ENCODE measurements around the gene NTN1. TPM values are rescaled to one million over a fixed set of nuclear protein-coding genes. Genes with fewer than 3 reads are reported as not detected.

The NTN1 gene
- total and polyA plus RNA-seq, 7 donors, result 0.38 to 2.1 (median 0.85) TPM

GRCh38 chr17:9232591-9233270 lies 211.4 kb downstream of the NTN1 start:
- TF ChIP-seq, protein P1, sequence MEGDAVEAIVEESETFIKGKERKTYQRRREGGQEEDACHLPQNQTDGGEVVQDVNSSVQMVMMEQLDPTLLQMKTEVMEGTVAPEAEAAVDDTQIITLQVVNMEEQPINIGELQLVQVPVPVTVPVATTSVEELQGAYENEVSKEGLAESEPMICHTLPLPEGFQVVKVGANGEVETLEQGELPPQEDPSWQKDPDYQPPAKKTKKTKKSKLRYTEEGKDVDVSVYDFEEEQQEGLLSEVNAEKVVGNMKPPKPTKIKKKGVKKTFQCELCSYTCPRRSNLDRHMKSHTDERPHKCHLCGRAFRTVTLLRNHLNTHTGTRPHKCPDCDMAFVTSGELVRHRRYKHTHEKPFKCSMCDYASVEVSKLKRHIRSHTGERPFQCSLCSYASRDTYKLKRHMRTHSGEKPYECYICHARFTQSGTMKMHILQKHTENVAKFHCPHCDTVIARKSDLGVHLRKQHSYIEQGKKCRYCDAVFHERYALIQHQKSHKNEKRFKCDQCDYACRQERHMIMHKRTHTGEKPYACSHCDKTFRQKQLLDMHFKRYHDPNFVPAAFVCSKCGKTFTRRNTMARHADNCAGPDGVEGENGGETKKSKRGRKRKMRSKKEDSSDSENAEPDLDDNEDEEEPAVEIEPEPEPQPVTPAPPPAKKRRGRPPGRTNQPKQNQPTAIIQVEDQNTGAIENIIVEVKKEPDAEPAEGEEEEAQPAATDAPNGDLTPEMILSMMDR (IDR thresholded peaks at IDR 0.05), result no peak
- peaks cover 0 to 3% (median 0%) of the 10 kb centered on the region in 3 donors for H3K27me3 ChIP-seq (ENCODE audit: insufficient read depth in 3 of 3, low read length in 2 of 3)

DNA sequence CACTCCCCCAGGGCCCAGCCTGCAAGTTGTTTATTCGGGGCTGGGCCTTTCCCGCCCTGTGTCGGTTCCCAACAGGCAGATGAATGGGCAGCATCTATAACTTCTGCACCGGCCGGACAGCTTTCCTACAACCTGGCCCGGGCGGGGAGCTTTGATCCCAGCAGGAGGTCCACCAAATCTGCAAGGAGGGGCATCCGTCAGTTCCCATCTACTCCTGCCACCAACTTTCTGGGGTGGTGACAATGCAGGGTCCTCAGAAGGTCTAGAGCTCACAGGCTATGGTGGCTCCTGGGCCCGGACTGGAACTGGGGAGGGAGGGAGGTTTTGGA lies 211.9 kb downstream of the NTN1 start:
- DNase-seq, result peak; percentile 3 to 34
- 62 to 79% (median 74%) methylated on average over 9 of the region's 9 CpGs for WGBS, 3 donors
- TF ChIP-seq, protein P1 (IDR thresholded peaks at IDR 0.05), result no peak
- intact Hi-C loops (cut with DNase I), result no loop called here
- Histone ChIP-seq H3K36me3 (ENCODE audit: insufficient read depth in 1 of 2, low read depth in 1 of 2) (no peaks in the 10 kb centered on the region), H3K4me3 (no peak overlapping the region), H3K27me3 (ENCODE audit: insufficient read depth in 3 of 3, low read length in 2 of 3) (peaks cover 0 to 3% (median 0%) of the 10 kb centered on the region in 3 donors), H3K9me3 (no peaks in the 10 kb centered on the region), H3K4me1 (no peaks in the 10 kb centered on the region), H3K27ac (no peak overlapping the region)
- ATAC-seq, result no peak

More at GRCh38 chr17:9232591-9233270, 211.4 kb downstream of the NTN1 start:
- no peaks in the 10 kb centered on the region for H3K4me1 ChIP-seq
- DNase-seq (peak; percentile 5 to 59), ATAC-seq (peak in 1 of 4 donors; percentile 46)
- H3K9me3 ChIP-seq, result no peaks in the 10 kb centered on the region
- intact Hi-C loops (cut with DNase I), result no loop called here
- 31 to 52% (median 32%) methylated on average over 22 of the region's 22 CpGs for WGBS, 3 donors
- no peak overlapping the region for H3K27ac ChIP-seq
- no peak overlapping the region for H3K4me3 ChIP-seq
- no peaks in the 10 kb centered on the region for H3K36me3 ChIP-seq (ENCODE audit: insufficient read depth in 1 of 2, low read depth in 1 of 2)

DNA sequence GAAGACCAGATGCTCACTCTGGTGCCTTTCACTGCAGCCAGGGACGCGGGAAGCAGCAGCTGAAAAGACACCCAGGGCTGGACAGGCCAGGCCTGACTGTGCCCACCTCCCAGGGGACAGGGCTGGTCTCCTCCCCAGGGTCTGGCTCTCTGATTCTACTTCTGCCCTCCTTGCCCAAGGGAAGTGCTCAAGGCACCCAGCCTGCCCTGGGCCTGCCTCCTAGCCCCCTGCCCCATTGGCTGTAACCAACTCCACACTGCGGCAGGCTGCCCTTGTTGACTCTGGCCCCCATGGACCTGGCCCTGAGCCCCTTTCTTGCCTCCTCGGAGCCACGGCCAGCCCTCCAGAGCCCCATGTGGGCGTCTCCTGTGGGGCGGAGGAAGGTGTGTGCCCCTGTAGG lies 212.5 kb downstream of the NTN1 start:
- TF ChIP-seq, protein P1 (IDR thresholded peaks at IDR 0.05), result no peak
- DNase-seq (peak in 1 of 2 donors; percentile 9), ATAC-seq (no peak)
- Histone ChIP-seq H3K36me3 (ENCODE audit: insufficient read depth in 1 of 2, low read depth in 1 of 2) (no peaks in the 10 kb centered on the region), H3K9me3 (no peaks in the 10 kb centered on the region), H3K27ac (no peak overlapping the region), H3K4me3 (no peak overlapping the region), H3K4me1 (no peaks in the 10 kb centered on the region), H3K27me3 (ENCODE audit: insufficient read depth in 3 of 3, low read length in 2 of 3) (peaks cover 0 to 3% (median 0%) of the 10 kb centered on the region in 3 donors)
- intact Hi-C loops (cut with DNase I), result no loop called here
- WGBS, 3 donors, result 92 to 95% (median 93%) methylated on average over 7 of the region's 7 CpGs

- Histone ChIP-seq H3K27ac (no peak overlapping the region), H3K4me1 (peaks cover 5% of the 10 kb centered on the region), H3K9me3 (no peaks in the 10 kb centered on the region), H3K27me3 (ENCODE audit: insufficient read depth in 3 of 3, low read length in 2 of 3) (peaks cover 0 to 3% (median 0%) of the 10 kb centered on the region in 3 donors), H3K4me3 (no peak overlapping the region), H3K36me3 (ENCODE audit: insufficient read depth in 1 of 2, low read depth in 1 of 2) (no peaks in the 10 kb centered on the region)
- DNase-seq (peak in 1 of 2 donors; percentile 38), ATAC-seq (no peak)
- intact Hi-C loops (cut with DNase I), result no loop called here
- 74 to 82% (median 81%) methylated on average over 8 of the region's 8 CpGs for WGBS, 3 donors
- TF ChIP-seq, protein P1 (IDR thresholded peaks at IDR 0.05), result no peak
These were observed 213.2 kb downstream of the NTN1 start for GRCh38 chr17:9234389-9234945.
